Measurements from ENCODE around the gene SPSB3. TPM values are rescaled to one million over a fixed set of nuclear protein-coding genes. Genes with fewer than 3 reads are reported as not detected.
A peak's percentile ranks its signal among the peaks of the same experiment; 100 is the strongest.

Gene SPSB3
- total and polyA plus RNA-seq, 9 of the 15 experiments (the other 6 are each of a cell fraction or from before 2014, with no cell fraction given) = 0.39 to 37.4 (median 7.1) TPM

GRCh38 chr16:1782408-1783264, at the start of gene SPSB3, which contains the start of gene NUBP2 (continued):
- peak; percentile 5 for TF ChIP-seq FIP1L1 (IDR thresholded peaks at IDR 0.05; ENCODE audit: low read depth, low read length, poor library complexity, severe bottlenecking)
- no peak for TF ChIP-seq ZNF695 (CRISPR knock-in tag; IDR thresholded peaks at IDR 0.05)
- TF ChIP-seq, protein P1, sequence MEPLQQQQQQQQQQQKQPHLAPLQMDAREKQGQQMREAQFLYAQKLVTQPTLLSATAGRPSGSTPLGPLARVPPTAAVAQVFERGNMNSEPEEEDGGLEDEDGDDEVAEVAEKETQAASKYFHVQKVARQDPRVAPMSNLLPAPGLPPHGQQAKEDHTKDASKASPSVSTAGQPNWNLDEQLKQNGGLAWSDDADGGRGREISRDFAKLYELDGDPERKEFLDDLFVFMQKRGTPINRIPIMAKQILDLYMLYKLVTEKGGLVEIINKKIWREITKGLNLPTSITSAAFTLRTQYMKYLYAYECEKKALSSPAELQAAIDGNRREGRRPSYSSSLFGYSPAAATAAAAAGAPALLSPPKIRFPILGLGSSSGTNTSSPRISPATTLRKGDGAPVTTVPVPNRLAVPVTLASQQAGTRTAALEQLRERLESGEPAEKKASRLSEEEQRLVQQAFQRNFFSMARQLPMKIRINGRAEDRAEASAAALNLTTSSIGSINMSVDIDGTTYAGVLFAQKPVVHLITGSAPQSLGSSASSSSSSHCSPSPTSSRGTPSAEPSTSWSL (CRISPR knock-in tag; IDR thresholded peaks at IDR 0.05; ENCODE audit: borderline replicate concordance) = no peak
- TF ChIP-seq, protein P2, sequence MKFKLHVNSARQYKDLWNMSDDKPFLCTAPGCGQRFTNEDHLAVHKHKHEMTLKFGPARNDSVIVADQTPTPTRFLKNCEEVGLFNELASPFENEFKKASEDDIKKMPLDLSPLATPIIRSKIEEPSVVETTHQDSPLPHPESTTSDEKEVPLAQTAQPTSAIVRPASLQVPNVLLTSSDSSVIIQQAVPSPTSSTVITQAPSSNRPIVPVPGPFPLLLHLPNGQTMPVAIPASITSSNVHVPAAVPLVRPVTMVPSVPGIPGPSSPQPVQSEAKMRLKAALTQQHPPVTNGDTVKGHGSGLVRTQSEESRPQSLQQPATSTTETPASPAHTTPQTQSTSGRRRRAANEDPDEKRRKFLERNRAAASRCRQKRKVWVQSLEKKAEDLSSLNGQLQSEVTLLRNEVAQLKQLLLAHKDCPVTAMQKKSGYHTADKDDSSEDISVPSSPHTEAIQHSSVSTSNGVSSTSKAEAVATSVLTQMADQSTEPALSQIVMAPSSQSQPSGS (CRISPR knock-in tag; IDR thresholded peaks at IDR 0.05) = no peak
- no peak for TF ChIP-seq EP300 (IDR thresholded peaks at IDR 0.05; ENCODE audit: low read length)
- peak; percentile 99 for TF ChIP-seq NFYB (IDR thresholded peaks at IDR 0.05; ENCODE audit: extremely low read depth, insufficient read length)
- no peak for TF ChIP-seq EWSR1 (IDR thresholded peaks at IDR 0.05; ENCODE audit: borderline replicate concordance, low read depth, partially characterized antibody)
- TF ChIP-seq, protein P3, sequence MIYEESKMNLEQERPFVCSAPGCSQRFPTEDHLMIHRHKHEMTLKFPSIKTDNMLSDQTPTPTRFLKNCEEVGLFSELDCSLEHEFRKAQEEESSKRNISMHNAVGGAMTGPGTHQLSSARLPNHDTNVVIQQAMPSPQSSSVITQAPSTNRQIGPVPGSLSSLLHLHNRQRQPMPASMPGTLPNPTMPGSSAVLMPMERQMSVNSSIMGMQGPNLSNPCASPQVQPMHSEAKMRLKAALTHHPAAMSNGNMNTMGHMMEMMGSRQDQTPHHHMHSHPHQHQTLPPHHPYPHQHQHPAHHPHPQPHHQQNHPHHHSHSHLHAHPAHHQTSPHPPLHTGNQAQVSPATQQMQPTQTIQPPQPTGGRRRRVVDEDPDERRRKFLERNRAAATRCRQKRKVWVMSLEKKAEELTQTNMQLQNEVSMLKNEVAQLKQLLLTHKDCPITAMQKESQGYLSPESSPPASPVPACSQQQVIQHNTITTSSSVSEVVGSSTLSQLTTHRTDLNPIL (CRISPR knock-in tag; IDR thresholded peaks at IDR 0.05) = no peak
- peak; percentile 99 for TF ChIP-seq MBD2 (IDR thresholded peaks at IDR 0.05; ENCODE audit: borderline replicate concordance, low read depth)
- no peak for TF ChIP-seq ZNF41 (CRISPR knock-in tag; conservative IDR thresholded peaks at IDR 0.05)
- TF ChIP-seq HMBOX1 (IDR thresholded peaks at IDR 0.05) = no peak
- no peak for TF ChIP-seq TFAM (CRISPR knock-in tag; conservative IDR thresholded peaks at IDR 0.05)
- TF ChIP-seq RHOXF2B (CRISPR knock-in tag; conservative IDR thresholded peaks at IDR 0.05) = no peak
- no peak for TF ChIP-seq LEF1 (IDR thresholded peaks at IDR 0.05)
- TF ChIP-seq ZNF512 (tag; IDR thresholded peaks at IDR 0.05) = no peak
- no peak for TF ChIP-seq ZNF253 (CRISPR knock-in tag; conservative IDR thresholded peaks at IDR 0.05)
- no peak for TF ChIP-seq KLF10 (CRISPR knock-in tag; IDR thresholded peaks at IDR 0.05)
- no peak for TF ChIP-seq ZNF586 (CRISPR knock-in tag; conservative IDR thresholded peaks at IDR 0.05)

All from K562 (cell line).